ENCODE results near the gene PLEK2.

GRCh38 chr14:67411370-67411769, 595 bp downstream of the PLEK2 start:
- TF ChIP-seq CTCF (conservative IDR thresholded peaks at IDR 0.05), result no peak
- no peak for TF ChIP-seq EZH2 (IDR thresholded peaks at IDR 0.05; ENCODE audit: low read depth)
